ACC112 (cell line): ENCODE results near the gene TRIM41.

Experiments
- H2AFZ ChIP-seq: fragments of 200-600 bp; sonication (generic); one replicate; pipeline ENCODE4 v1.6.0; 2017; ENCODE audit warnings: antibody characterized with exemption, low read length; ENCODE audit not compliant: unreplicated experiment
- H3K27ac ChIP-seq: fragments of 200-600 bp; sonication (generic); 2 replicates; pipeline ENCODE4 v1.5.1; 2014; ENCODE audit warnings: low read depth, mild to moderate bottlenecking, antibody characterized with exemption, low read length, moderate library complexity
- H3K27me3 ChIP-seq: fragments of 200-600 bp; sonication (generic); 2 replicates; pipeline ENCODE4 v1.6.1; 2014; ENCODE audit warnings: mild to moderate bottlenecking, antibody characterized with exemption, low read length, moderate library complexity, mixed read lengths; ENCODE audit not compliant: insufficient read depth
- H3K36me3 ChIP-seq: fragments of 200-600 bp; sonication (generic); 2 replicates; pipeline ENCODE4 v1.6.1; 2016; ENCODE audit warnings: mild to moderate bottlenecking, antibody characterized with exemption, low read length, moderate library complexity, mixed read lengths; ENCODE audit not compliant: insufficient read depth
- H3K4me1 ChIP-seq: fragments of 200-600 bp; sonication (generic); one replicate; pipeline ENCODE4 v1.6.1; 2016; ENCODE audit warnings: low read length, mixed read lengths; ENCODE audit not compliant: insufficient read depth, unreplicated experiment, control insufficient read depth
- H3K4me3 ChIP-seq: fragments of 200-600 bp; sonication (generic); 2 replicates; pipeline ENCODE4 v1.5.1; 2014; ENCODE audit warnings: mild to moderate bottlenecking, low read depth, low read length
- H3K79me2 ChIP-seq: fragments of 200-600 bp; sonication (generic); one replicate; pipeline ENCODE4 v1.6.0; 2016; ENCODE audit warnings: low read length; ENCODE audit not compliant: control insufficient read depth, unreplicated experiment, insufficient read depth

Gene TRIM41

GRCh38 chr5:181194489-181195248 lies 28.4 kb upstream of the TRIM41 start:
- Histone ChIP-seq H3K27me3 (no peaks in the 10 kb centered on the region; the same call in 1 of the 2 replicates), H3K4me1 (peaks cover 27% of the 10 kb centered on the region), H2AFZ (no peak overlapping the region), H3K4me3 (no peak overlapping the region), H3K79me2 (no peaks in the 10 kb centered on the region), H3K36me3 (no peaks in the 10 kb centered on the region), H3K27ac (no peak overlapping the region)

DNA sequence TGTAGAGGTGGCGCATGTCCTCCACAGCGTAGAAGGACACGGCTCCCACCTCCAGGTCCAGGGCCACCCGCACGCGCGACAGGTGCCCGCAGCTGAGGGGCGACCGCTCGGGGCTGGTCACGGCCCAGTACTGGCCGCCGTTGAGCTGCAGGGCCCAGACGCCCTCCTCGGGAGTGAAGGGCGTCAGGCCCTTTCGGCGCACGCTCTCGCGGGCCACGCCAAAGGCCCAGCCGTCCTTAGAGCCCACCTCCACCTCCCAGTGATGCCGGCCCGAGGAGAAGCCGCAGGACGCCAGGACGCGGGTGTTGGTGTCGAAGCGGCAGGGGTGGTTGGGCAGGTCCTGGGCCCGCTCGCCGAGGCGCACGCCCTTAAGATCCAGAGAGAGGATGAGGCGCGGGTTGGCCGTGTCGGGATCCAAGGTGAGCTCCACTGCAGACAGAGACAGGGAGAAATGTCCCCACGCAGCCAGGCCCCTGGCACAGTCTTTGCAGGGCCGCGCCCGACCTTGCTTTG lies 27.8 kb upstream of the TRIM41 start:
- Histone ChIP-seq H3K4me3 (no peak overlapping the region), H3K79me2 (no peaks in the 10 kb centered on the region), H3K27ac (no peak overlapping the region), H3K4me1 (peaks cover 21% of the 10 kb centered on the region), H3K27me3 (no peaks in the 10 kb centered on the region), H2AFZ (no peak overlapping the region), H3K36me3 (no peaks in the 10 kb centered on the region)

DNA sequence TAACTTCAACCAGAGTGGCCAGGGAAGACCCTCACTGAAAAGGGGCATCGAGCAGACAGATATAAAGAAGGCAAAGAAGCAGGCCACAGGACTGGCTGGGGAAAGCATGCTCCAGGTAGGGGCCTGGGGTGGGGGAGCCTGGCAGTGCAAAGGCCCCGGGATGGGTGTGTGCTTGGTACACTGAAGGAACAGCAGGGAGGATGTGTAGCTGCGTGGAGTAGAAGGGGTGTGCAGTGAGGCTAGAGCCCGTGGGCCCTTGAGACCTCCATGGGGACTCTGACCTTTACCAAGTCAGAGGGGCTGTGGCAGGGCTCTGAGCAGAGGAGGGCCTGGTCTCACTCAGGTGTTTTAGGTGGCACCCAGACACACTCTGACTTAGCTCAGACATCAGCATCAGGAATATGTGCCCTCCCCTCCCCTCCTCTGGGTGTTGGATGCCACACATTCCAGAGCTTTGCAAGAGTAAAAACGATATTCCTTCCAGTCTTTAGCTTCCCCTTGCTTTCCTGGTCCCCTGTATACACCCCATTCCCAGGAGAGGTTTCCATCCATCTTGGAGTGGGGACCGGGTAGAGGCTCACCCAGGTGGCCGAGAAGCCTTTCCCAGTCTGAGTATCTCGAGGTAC lies 25.6 kb upstream of the TRIM41 start:
- no peaks in the 10 kb centered on the region for H3K36me3 ChIP-seq
- H3K27ac ChIP-seq, result no peak overlapping the region
- H3K4me3 ChIP-seq, result no peak overlapping the region
- no peak overlapping the region for H2AFZ ChIP-seq
- H3K79me2 ChIP-seq, result no peaks in the 10 kb centered on the region
- peaks cover 19% of the 10 kb centered on the region for H3K4me1 ChIP-seq
- H3K27me3 ChIP-seq, result no peaks in the 10 kb centered on the region

DNA sequence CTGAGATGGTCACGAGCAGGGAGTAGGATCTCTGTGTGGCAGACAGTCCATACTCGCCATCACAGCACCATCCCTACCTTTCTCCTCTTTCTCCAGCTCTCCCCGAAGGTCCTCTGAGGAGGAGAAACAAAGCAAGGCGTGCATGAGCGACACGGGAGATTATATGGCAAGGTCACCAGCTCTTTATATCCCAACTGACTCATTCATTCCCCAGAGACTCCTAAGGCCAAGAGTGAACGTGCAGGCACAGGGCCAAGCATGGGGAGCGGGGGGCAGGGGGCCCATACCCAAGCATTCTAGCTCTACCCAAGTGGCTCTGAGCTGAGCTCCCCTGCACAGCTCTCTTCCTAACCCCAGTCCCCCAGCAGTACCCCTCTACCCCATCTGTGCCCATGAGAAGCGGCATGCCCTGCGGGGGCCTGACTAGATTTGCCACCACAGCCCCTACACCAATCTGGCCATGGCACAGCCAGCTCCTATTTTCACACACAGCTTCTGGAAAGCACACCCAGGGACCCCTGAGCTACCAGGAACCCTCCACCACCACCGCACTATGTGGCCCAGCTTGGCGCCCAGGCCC lies 24.9 kb upstream of the TRIM41 start:
- H3K4me3 ChIP-seq, result no peak overlapping the region
- no peaks in the 10 kb centered on the region for H3K79me2 ChIP-seq
- no peak overlapping the region for H3K27ac ChIP-seq
- H3K27me3 ChIP-seq, result no peaks in the 10 kb centered on the region
- no peaks in the 10 kb centered on the region for H3K36me3 ChIP-seq
- H3K4me1 ChIP-seq, result peaks cover 14% of the 10 kb centered on the region
- no peak overlapping the region for H2AFZ ChIP-seq

DNA sequence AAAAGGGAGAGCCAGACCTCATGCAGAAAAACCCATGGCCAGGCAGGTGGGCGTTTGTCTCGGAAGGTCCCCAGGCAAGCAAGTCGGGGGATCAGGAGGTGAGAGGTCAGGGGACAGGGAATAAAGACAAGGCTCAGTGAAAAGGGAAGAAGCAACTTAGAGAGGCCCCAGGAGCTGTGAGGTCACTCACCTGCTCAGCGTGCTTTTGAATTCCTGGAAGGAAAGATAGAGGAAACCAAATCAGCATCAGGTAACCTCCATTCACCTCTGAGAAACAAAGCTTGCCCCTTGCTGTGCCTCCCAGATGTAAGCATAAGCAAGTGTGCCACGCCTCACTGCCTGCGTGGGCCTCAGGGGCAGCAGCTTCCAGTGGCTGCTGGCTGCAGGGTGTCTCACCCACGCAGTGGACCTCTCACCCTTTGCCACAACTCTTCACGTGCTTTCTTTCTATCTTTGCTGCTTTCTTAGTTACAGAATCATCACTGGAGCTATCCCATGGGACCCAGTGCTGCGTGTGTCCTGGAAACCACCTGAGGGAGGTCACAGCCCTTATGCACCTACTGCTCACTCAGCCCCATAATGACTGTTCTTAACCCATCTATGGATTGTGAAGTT lies 24.1 kb upstream of the TRIM41 start:
- no peak overlapping the region for H3K4me3 ChIP-seq
- H3K27ac ChIP-seq, result no peak overlapping the region
- H2AFZ ChIP-seq, result no peak overlapping the region
- H3K27me3 ChIP-seq, result no peaks in the 10 kb centered on the region
- H3K4me1 ChIP-seq, result peaks cover 14% of the 10 kb centered on the region
- no peaks in the 10 kb centered on the region for H3K36me3 ChIP-seq
- no peaks in the 10 kb centered on the region for H3K79me2 ChIP-seq

GRCh38 chr5:181199881-181200638 lies 23.0 kb upstream of the TRIM41 start:
- Histone ChIP-seq H3K4me3 (no peak overlapping the region), H3K4me1 (peaks cover 14% of the 10 kb centered on the region), H3K27ac (no peak overlapping the region), H2AFZ (no peak overlapping the region), H3K27me3 (no peaks in the 10 kb centered on the region), H3K36me3 (no peaks in the 10 kb centered on the region), H3K79me2 (no peaks in the 10 kb centered on the region)

DNA sequence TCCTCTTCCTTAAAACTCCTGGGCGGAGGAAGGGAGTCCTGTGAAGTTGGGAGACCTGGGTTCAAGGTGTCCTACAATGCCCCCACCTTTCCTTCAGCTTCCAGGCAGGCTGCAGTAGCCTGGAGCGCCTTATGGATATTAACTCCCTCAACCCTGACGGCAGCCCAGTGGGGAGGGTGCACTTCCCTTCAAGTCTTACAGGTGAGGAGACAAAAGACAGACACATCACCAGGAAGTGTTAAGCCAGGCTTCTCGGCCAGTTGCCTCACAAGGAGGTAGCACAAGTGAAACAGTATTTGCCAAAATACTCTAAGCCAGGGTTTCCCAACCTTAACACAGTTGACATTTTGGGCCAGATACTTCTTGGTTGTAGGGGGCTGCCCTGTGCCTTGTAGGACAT lies 22.3 kb upstream of the TRIM41 start:
- peaks cover 14% of the 10 kb centered on the region for H3K4me1 ChIP-seq
- H3K27ac ChIP-seq, result no peak overlapping the region

DNA sequence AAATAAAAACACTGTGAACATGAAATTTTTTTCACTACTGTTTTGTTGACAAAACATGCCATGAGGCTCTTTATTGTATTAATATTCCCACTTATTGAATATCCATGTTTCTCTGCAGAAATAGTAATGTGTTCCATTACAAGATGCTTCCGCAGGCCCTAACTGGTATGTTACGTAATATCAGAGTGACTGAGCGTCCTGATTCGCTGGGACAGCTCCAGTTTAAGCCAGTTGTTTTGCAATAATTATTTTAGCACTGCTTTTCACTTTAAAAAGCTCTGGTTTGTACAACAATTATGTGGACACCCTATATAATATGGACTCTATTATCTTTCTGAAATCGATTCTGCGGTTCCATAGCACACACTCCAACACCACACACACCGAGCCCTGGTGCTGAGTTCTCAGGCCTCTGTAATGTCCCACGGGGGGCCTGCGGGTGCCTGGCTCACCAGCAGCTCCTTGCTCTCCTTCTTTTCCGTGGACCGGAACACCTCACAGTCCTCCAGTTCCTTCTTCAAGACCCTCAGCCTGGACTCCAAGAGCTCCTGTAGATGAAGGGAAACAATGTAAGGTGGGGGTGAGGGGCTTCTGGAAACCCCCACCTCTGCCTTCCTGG lies 19.9 kb upstream of the TRIM41 start:
- Histone ChIP-seq H3K27me3 (no peaks in the 10 kb centered on the region; the same call in 1 of the 2 replicates), H3K27ac (no peak overlapping the region), H3K4me1 (peaks cover 10% of the 10 kb centered on the region), H3K79me2 (no peaks in the 10 kb centered on the region), H3K36me3 (no peaks in the 10 kb centered on the region), H3K4me3 (peak overlapping the region; percentile 82; the same call in 1 of the 2 replicates), H2AFZ (no peak overlapping the region)

More for the DNA sequence above, 22.3 kb upstream of the TRIM41 start:
- Histone ChIP-seq H3K4me3 (no peak overlapping the region), H3K27me3 (no peaks in the 10 kb centered on the region; the same call in 1 of the 2 replicates), H3K79me2 (no peaks in the 10 kb centered on the region), H3K36me3 (no peaks in the 10 kb centered on the region), H2AFZ (no peak overlapping the region)

- Histone ChIP-seq H3K79me2 (no peaks in the 10 kb centered on the region), H3K36me3 (no peaks in the 10 kb centered on the region), H2AFZ (peak overlapping the region; percentile 10), H3K4me3 (peak overlapping the region; percentile 82), H3K27me3 (no peaks in the 10 kb centered on the region; the same call in 1 of the 2 replicates), H3K4me1 (peaks cover 5% of the 10 kb centered on the region), H3K27ac (no peak overlapping the region)
Observed at GRCh38 chr5:181203777-181204112, 19.3 kb upstream of the TRIM41 start.
